GM19025 (cell line): ENCODE measurements around the gene HMGCL.
"Not testable (repeated sequence)": the region's sequence is repeated elsewhere in the genome, so short reads cannot be mapped to it uniquely, and the experiment has no call there.

ENCODE experiments used
- ATAC-seq: cut with Tn5 transposase; IDR thresholded peaks from one replicate; pipeline ENCODE4 v1.9.1; 2021; ENCODE audit warnings: mild to moderate bottlenecking, low read depth, moderate library complexity; ENCODE audit not compliant: unreplicated experiment

Gene HMGCL

GRCh38 chr1:23825076-23825761, at the start of gene HMGCL:
Gene HMGCL (minus strand): TSS chr1:23825429. CDS start chr1:23825415, 14 bp downstream.
- peak; percentile 75 for ATAC-seq

GRCh38 chr1:23872421-23872820, 47.2 kb upstream of the HMGCL start:
- ATAC-seq, result no peak

- no peak for ATAC-seq
These were observed 43.8 kb upstream of the HMGCL start for GRCh38 chr1:23869051-23869450.

GRCh38 chr1:23868557-23869016, 43.4 kb upstream of the HMGCL start:
- no peak for ATAC-seq

- ATAC-seq, result peak; percentile 91
These were observed 42.8 kb upstream of the HMGCL start, which contains the start of gene FUCA1 for GRCh38 chr1:23867895-23868556. Gene FUCA1 (minus strand): TSS chr1:23868290. CDS start chr1:23868286, 4 bp downstream.

GRCh38 chr1:23867542-23867894, 42.3 kb upstream of the HMGCL start:
- ATAC-seq, result no peak

- no peak for ATAC-seq
These were observed 40.3 kb upstream of the HMGCL start for GRCh38 chr1:23865543-23865930.

GRCh38 chr1:23864801-23865542, 39.7 kb upstream of the HMGCL start:
- no peak for ATAC-seq

- ATAC-seq, result no peak
These were observed 37.4 kb upstream of the HMGCL start for GRCh38 chr1:23862640-23863039.

GRCh38 chr1:23854568-23854967, 29.3 kb upstream of the HMGCL start:
- ATAC-seq, result no peak

- not testable (repeated sequence) for ATAC-seq
These were observed 27.9 kb upstream of the HMGCL start for GRCh38 chr1:23853124-23853523.

GRCh38 chr1:23851406-23851805, 26.2 kb upstream of the HMGCL start:
- not testable (repeated sequence) for ATAC-seq

GRCh38 chr1:23848673-23849616, 23.7 kb upstream of the HMGCL start:
- ATAC-seq, result no peak

- not testable (repeated sequence) for ATAC-seq
These were observed 22.4 kb upstream of the HMGCL start for GRCh38 chr1:23847482-23848095.

- no peak for ATAC-seq
These were observed 19.9 kb upstream of the HMGCL start for GRCh38 chr1:23845163-23845562.

GRCh38 chr1:23843644-23844043, 18.4 kb upstream of the HMGCL start:
- no peak for ATAC-seq

GRCh38 chr1:23838401-23838866, 13.2 kb upstream of the HMGCL start:
- ATAC-seq, result no peak

GRCh38 chr1:23837908-23838307, 12.7 kb upstream of the HMGCL start:
- no peak for ATAC-seq

- no peak for ATAC-seq
These were observed 10.8 kb upstream of the HMGCL start for GRCh38 chr1:23836037-23836436.

GRCh38 chr1:23834156-23834555, 8.9 kb upstream of the HMGCL start:
- not testable (repeated sequence) for ATAC-seq
